Neural progenitor cell (in vitro differentiated cells): Measurements from ENCODE around the gene NEURL1B. TPM values are rescaled to one million over a fixed set of nuclear protein-coding genes. Genes with fewer than 3 reads are reported as not detected.

ENCODE experiments used
- DNase-seq: peaks from one replicate; pipeline ENCODE4 v3.0.0-alpha.2; 2016; ENCODE audit warnings: low spot score
- H2AFZ ChIP-seq: fragments of 200-600 bp; sonication (generic); replicated peaks from 2 replicates; pipeline ENCODE4 v1.6.1; 2016; ENCODE audit warnings: antibody characterized with exemption
- H3F3A ChIP-seq: fragments of 200-600 bp; sonication (generic); 2 replicates; pipeline ENCODE4 v1.6.1; 2016; ENCODE audit warnings: antibody characterized with exemption, low read depth
- H3K27ac ChIP-seq: fragments of 200-600 bp; sonication (generic); 2 replicates; pipeline ENCODE4 v1.5.1; 2016; ENCODE audit warnings: mild to moderate bottlenecking
- H3K27me3 ChIP-seq: fragments of 200-600 bp; sonication (generic); 2 replicates; pipeline ENCODE4 v1.6.1; 2016; ENCODE audit warnings: mild to moderate bottlenecking, moderate library complexity
- H3K36me3 ChIP-seq: fragments of 200-600 bp; sonication (generic); 2 replicates; pipeline ENCODE4 v1.5.1; 2016
- H3K4me1 ChIP-seq: fragments of 200-600 bp; sonication (generic); 2 replicates; pipeline ENCODE4 v1.6.1; 2016; ENCODE audit warnings: mixed run types
- H3K4me2 ChIP-seq: fragments of 200-600 bp; sonication (generic); 2 replicates; pipeline ENCODE4 v1.6.1; 2016
- H3K4me3 ChIP-seq: fragments of 200-600 bp; sonication (generic); 2 replicates; pipeline ENCODE4 v1.5.1; 2016
- H3K79me2 ChIP-seq: fragments of 200-600 bp; sonication (generic); 2 replicates; pipeline ENCODE4 v1.6.1; 2016; ENCODE audit warnings: low read depth
- H3K9ac ChIP-seq: fragments of 200-600 bp; sonication (generic); 2 replicates; pipeline ENCODE4 v1.6.1; 2016
- H3K9me3 ChIP-seq: fragments of 200-600 bp; sonication (generic); 2 replicates; pipeline ENCODE4 v1.5.1; 2016; ENCODE audit warnings: low read depth
- H4K20me1 ChIP-seq: fragments of 200-600 bp; sonication (generic); 2 replicates; pipeline ENCODE4 v1.6.1; 2016; ENCODE audit warnings: low read depth
- H3K27ac Mint-ChIP-seq: 3 replicates; pipeline ENCODE4 v1.8.0; 2021; ENCODE audit warnings: mixed read lengths
- H3K27me3 Mint-ChIP-seq: 2 replicates; pipeline ENCODE4 v1.8.0; 2022; ENCODE audit warnings: low read depth, mild to moderate bottlenecking, inconsistent platforms, moderate library complexity, mixed read lengths; ENCODE audit not compliant: insufficient read depth
- H3K36me3 Mint-ChIP-seq: 3 replicates; pipeline ENCODE4 v1.8.0; 2021; ENCODE audit warnings: mixed read lengths
- H3K4me1 Mint-ChIP-seq: 3 replicates; pipeline ENCODE4 v1.8.0; 2021; ENCODE audit warnings: mixed read lengths
- H3K4me3 Mint-ChIP-seq: 3 replicates; pipeline ENCODE4 v1.8.0; 2021; ENCODE audit warnings: mild to moderate bottlenecking, moderate library complexity, mixed read lengths
- H3K9me3 Mint-ChIP-seq: 3 replicates; pipeline ENCODE4 v1.8.0; 2020; ENCODE audit warnings: mixed read lengths
- EZH2 ChIP-seq: fragments of 200-600 bp; sonication (generic); IDR thresholded peaks from 2 replicates; pipeline ENCODE4 v1.6.1; 2017; ENCODE audit warnings: antibody characterized with exemption, mild to moderate bottlenecking, moderate library complexity
- EZH2phosphoT487 ChIP-seq: fragments of 200-600 bp; sonication (generic); IDR thresholded peaks from 2 replicates; pipeline ENCODE4 v1.6.1; 2017; ENCODE audit warnings: antibody characterized with exemption
- total RNA-seq: library from RNA; depleted of rRNA; stranded (reverse); fragments of >200 nt; gene quantifications from 2 replicates; pipeline ENCODE4 v1.2.3, GENCODE V29; 2015; ENCODE audit warnings: low replicate concordance
- TF ChIP-seq, protein P1 (sequence below): fragments of 200-600 bp; sonication (generic); IDR thresholded peaks from 2 replicates; pipeline ENCODE4 v1.5.1; 2017; ENCODE audit warnings: antibody characterized with exemption, mild to moderate bottlenecking

Gene NEURL1B
- total RNA-seq, 1 donor from 2014 or later, result 12.1 TPM

DNA sequence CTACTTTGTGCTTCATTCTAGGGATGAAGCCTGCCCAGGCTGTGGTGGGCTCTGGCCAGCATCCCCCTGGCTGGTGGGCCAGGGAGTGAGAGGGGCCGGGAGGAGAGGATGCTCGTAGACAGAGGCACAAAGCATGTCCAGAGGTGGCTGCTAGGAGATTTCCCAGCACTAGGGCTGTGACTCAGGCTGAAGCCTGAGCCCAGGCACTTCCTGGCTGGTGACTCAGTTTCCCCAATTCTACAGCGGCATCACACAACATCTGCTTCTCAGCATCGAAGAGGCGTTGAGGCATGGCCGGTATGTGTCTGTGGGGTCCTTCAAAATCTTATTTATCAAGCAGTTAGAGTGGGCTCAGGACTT lies 74.3 kb downstream of the NEURL1B start:
- Mint-ChIP-seq H3K27me3 (peaks cover 6% of the 10 kb centered on the region), H3K27ac (no peak overlapping the region), H3K4me1 (no peaks in the 10 kb centered on the region), H3K4me3 (no peak overlapping the region), H3K36me3 (no peaks in the 10 kb centered on the region), H3K9me3 (no peaks in the 10 kb centered on the region)
- Histone ChIP-seq H3K36me3 (no peaks in the 10 kb centered on the region), H3K4me1 (no peaks in the 10 kb centered on the region), H3K27me3 (peaks cover 30% of the 10 kb centered on the region), H3K9me3 (no peaks in the 10 kb centered on the region), H4K20me1 (no peaks in the 10 kb centered on the region), H3K27ac (no peak overlapping the region), H3K79me2 (no peaks in the 10 kb centered on the region), H3F3A (no peaks in the 10 kb centered on the region), H3K4me2 (no peak overlapping the region), H3K9ac (no peak overlapping the region), H3K4me3 (no peak overlapping the region), H2AFZ (no peak overlapping the region)
- DNase-seq, result no peak
- TF ChIP-seq EZH2, result no peak
- no peak for TF ChIP-seq EZH2phosphoT487
- TF ChIP-seq, protein P1, sequence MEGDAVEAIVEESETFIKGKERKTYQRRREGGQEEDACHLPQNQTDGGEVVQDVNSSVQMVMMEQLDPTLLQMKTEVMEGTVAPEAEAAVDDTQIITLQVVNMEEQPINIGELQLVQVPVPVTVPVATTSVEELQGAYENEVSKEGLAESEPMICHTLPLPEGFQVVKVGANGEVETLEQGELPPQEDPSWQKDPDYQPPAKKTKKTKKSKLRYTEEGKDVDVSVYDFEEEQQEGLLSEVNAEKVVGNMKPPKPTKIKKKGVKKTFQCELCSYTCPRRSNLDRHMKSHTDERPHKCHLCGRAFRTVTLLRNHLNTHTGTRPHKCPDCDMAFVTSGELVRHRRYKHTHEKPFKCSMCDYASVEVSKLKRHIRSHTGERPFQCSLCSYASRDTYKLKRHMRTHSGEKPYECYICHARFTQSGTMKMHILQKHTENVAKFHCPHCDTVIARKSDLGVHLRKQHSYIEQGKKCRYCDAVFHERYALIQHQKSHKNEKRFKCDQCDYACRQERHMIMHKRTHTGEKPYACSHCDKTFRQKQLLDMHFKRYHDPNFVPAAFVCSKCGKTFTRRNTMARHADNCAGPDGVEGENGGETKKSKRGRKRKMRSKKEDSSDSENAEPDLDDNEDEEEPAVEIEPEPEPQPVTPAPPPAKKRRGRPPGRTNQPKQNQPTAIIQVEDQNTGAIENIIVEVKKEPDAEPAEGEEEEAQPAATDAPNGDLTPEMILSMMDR, result no peak

DNA sequence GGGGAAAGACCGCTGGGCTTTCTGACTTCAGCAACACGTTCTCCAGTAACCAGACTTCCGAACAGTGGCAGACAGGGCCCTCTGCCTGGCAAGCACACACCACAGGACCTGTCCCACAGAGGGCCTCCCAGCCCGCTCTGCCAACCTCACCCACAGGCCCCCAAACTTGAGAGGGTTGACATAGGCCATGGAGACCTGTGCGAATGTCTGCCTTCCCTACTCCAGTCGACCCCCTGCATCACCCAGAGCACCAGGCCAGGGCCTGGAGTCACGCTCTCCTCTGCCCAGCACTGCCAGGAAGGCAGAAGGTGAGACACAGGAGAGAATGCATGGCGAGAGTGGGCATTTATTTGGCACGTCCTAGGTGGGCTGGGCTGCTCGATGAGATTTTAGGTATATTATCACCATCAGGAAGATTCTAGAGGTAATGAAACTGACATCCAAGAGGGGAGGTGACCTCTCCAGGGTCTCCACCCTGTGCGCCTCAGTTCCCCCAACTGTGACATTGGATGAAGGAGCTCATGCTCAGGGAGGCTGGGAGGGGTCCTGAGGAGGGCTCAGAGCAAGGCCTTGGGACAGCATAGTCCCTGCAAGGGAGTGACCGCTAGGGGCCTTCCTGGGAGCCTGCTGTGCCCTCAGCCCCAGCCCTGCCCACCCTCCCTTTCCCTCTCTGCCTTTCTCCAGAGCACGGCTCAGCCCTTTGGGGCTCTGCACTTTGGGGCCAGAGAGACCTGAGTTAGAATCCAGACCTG lies 75.0 kb downstream of the NEURL1B start:
- H3K27ac Mint-ChIP-seq, result no peak overlapping the region
- no peaks in the 10 kb centered on the region for H3K9me3 Mint-ChIP-seq
- TF ChIP-seq EZH2, result no peak
- TF ChIP-seq EZH2phosphoT487, result no peak
- TF ChIP-seq, protein P1, result no peak
- no peak overlapping the region for H2AFZ ChIP-seq
- no peak overlapping the region for H3K27ac ChIP-seq
- H3K27me3 Mint-ChIP-seq, result peaks cover 6% of the 10 kb centered on the region
- no peaks in the 10 kb centered on the region for H4K20me1 ChIP-seq
- DNase-seq, result peak; percentile 41
- no peaks in the 10 kb centered on the region for H3K9me3 ChIP-seq
- no peaks in the 10 kb centered on the region for H3K4me1 Mint-ChIP-seq
- no peak overlapping the region for H3K9ac ChIP-seq
- no peaks in the 10 kb centered on the region for H3K79me2 ChIP-seq
- H3F3A ChIP-seq, result no peaks in the 10 kb centered on the region
- H3K36me3 ChIP-seq, result no peaks in the 10 kb centered on the region
- no peak overlapping the region for H3K4me3 ChIP-seq
- no peak overlapping the region for H3K4me3 Mint-ChIP-seq
- peaks cover 35% of the 10 kb centered on the region for H3K27me3 ChIP-seq
- H3K4me1 ChIP-seq, result no peaks in the 10 kb centered on the region
- H3K36me3 Mint-ChIP-seq, result no peaks in the 10 kb centered on the region
- H3K4me2 ChIP-seq, result no peak overlapping the region

DNA sequence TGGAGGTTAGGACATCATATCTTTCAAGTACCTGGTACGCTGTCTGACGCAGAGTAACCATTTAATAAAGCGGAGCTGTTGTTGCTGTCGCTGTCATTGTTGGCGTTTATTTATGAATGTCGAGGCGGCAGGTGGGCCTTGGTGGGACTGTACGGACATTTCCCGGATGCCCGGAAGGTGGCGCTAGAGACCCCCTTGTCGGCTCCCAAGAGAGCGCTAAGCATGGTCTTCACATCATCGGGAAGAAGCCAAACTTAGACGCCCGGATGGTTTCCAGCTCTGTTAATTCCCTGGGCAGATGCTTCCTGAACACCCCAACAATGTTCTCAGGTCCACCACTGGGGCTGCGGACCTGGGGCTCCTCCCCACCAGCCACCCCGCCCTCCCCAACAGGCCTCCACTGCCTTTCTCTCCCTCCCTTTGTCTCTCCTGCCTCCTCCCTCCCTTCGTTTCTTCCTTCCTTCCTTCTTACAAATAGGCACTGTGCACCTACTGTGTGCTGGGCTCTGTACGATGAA lies 75.8 kb downstream of the NEURL1B start:
- Mint-ChIP-seq H3K4me3 (no peak overlapping the region), H3K4me1 (no peaks in the 10 kb centered on the region), H3K27ac (no peak overlapping the region), H3K9me3 (no peaks in the 10 kb centered on the region), H3K36me3 (no peaks in the 10 kb centered on the region), H3K27me3 (peaks cover 9% of the 10 kb centered on the region)
- Histone ChIP-seq H3K4me1 (no peaks in the 10 kb centered on the region), H3K4me2 (peak overlapping the region; percentile 53), H4K20me1 (no peaks in the 10 kb centered on the region), H3K79me2 (no peaks in the 10 kb centered on the region), H3K27ac (no peak overlapping the region), H3K4me3 (no peak overlapping the region), H3K27me3 (peaks cover 43% of the 10 kb centered on the region), H3K9ac (no peak overlapping the region), H3F3A (no peaks in the 10 kb centered on the region), H2AFZ (peak overlapping the region; percentile 87), H3K36me3 (no peaks in the 10 kb centered on the region), H3K9me3 (no peaks in the 10 kb centered on the region)
- peak; percentile 84 for DNase-seq
- TF ChIP-seq, protein P1, result peak; percentile 87
- TF ChIP-seq EZH2phosphoT487, result no peak
